HG03103 (cell line): ENCODE results near the gene ARID1B.
A peak's percentile ranks its signal among the peaks of the same experiment; 100 is the strongest.
"Not testable (repeated sequence)": the region's sequence is repeated elsewhere in the genome, so short reads cannot be mapped to it uniquely, and the experiment has no call there.

Experiments used
- ATAC-seq: cut with Tn5 transposase; IDR thresholded peaks from one replicate; pipeline ENCODE4 v1.9.1; 2021; ENCODE audit warnings: low read depth; ENCODE audit not compliant: unreplicated experiment

ARID1B gene

GRCh38 chr6:157036245-157036711, 259.1 kb downstream of the ARID1B start:
- ATAC-seq = no peak

- ATAC-seq = no peak
Measured at GRCh38 chr6:157037165-157037564, 260.0 kb downstream of the ARID1B start.

GRCh38 chr6:157038610-157039009, 261.4 kb downstream of the ARID1B start:
- no peak for ATAC-seq

- ATAC-seq = not testable (repeated sequence)
Measured at GRCh38 chr6:157039639-157040038, 262.5 kb downstream of the ARID1B start.

GRCh38 chr6:157040191-157040590, 263.0 kb downstream of the ARID1B start:
- ATAC-seq = no peak

GRCh38 chr6:157045831-157046454, 268.8 kb downstream of the ARID1B start:
- no peak for ATAC-seq

GRCh38 chr6:157046776-157047175, 269.6 kb downstream of the ARID1B start:
- no peak for ATAC-seq

- ATAC-seq = no peak
Measured at GRCh38 chr6:157047328-157047727, 270.1 kb downstream of the ARID1B start.

- no peak for ATAC-seq
Measured at GRCh38 chr6:157047951-157048350, 270.8 kb downstream of the ARID1B start.

GRCh38 chr6:157049133-157049532, 272.0 kb downstream of the ARID1B start:
- no peak for ATAC-seq

- no peak for ATAC-seq
Measured at GRCh38 chr6:157050537-157051265, 273.5 kb downstream of the ARID1B start.

GRCh38 chr6:157054531-157054979, 277.4 kb downstream of the ARID1B start:
- peak; percentile 72 for ATAC-seq

GRCh38 chr6:157055863-157056262, 278.7 kb downstream of the ARID1B start:
- no peak for ATAC-seq

- peak; percentile 70 for ATAC-seq
Measured at GRCh38 chr6:157056275-157056674, 279.1 kb downstream of the ARID1B start.

- no peak for ATAC-seq
Measured at GRCh38 chr6:157058574-157058973, 281.4 kb downstream of the ARID1B start.

GRCh38 chr6:157059781-157060180, 282.6 kb downstream of the ARID1B start:
- no peak for ATAC-seq

GRCh38 chr6:157060440-157060952, 283.3 kb downstream of the ARID1B start:
- no peak for ATAC-seq

GRCh38 chr6:157061770-157062594, 284.8 kb downstream of the ARID1B start:
- ATAC-seq = no peak

- ATAC-seq = no peak
Measured at GRCh38 chr6:157063176-157063905, 286.2 kb downstream of the ARID1B start.

- ATAC-seq = no peak
Measured at GRCh38 chr6:157063923-157064322, 286.7 kb downstream of the ARID1B start.
